ENCODE results near the gene PIGL. TPM values are rescaled to one million over a fixed set of nuclear protein-coding genes. Genes with fewer than 3 reads are reported as not detected.

Gene PIGL
- total RNA-seq, 1 donor from 2014 or later = 29.5 TPM

- H3K36me3 ChIP-seq = no peaks in the 10 kb centered on the region
- H3K27me3 ChIP-seq = no peaks in the 10 kb centered on the region
- DNase-seq = no peak
- TF ChIP-seq, protein P1, sequence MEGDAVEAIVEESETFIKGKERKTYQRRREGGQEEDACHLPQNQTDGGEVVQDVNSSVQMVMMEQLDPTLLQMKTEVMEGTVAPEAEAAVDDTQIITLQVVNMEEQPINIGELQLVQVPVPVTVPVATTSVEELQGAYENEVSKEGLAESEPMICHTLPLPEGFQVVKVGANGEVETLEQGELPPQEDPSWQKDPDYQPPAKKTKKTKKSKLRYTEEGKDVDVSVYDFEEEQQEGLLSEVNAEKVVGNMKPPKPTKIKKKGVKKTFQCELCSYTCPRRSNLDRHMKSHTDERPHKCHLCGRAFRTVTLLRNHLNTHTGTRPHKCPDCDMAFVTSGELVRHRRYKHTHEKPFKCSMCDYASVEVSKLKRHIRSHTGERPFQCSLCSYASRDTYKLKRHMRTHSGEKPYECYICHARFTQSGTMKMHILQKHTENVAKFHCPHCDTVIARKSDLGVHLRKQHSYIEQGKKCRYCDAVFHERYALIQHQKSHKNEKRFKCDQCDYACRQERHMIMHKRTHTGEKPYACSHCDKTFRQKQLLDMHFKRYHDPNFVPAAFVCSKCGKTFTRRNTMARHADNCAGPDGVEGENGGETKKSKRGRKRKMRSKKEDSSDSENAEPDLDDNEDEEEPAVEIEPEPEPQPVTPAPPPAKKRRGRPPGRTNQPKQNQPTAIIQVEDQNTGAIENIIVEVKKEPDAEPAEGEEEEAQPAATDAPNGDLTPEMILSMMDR (IDR thresholded peaks at IDR 0.05) = peak; percentile 48
- intact Hi-C loops (cut with DNase I) = no loop called here
- H3K27ac ChIP-seq = peak overlapping the region; percentile 93
- no peak for ATAC-seq
- H3K9me3 ChIP-seq = no peaks in the 10 kb centered on the region
- H3K4me3 ChIP-seq = no peak overlapping the region
- peaks cover 40% of the 10 kb centered on the region for H3K4me1 ChIP-seq
Measured at GRCh38 chr17:16285646-16286008, 68.6 kb downstream of the PIGL start.

- peak; percentile 95 for ATAC-seq
- TF ChIP-seq, protein P1 (IDR thresholded peaks at IDR 0.05) = no peak
- peak overlapping the region; percentile 93 for H3K27ac ChIP-seq
- no peaks in the 10 kb centered on the region for H3K9me3 ChIP-seq
- H3K36me3 ChIP-seq = no peaks in the 10 kb centered on the region
- peak; percentile 88 for DNase-seq
- no peaks in the 10 kb centered on the region for H3K27me3 ChIP-seq
- peaks cover 40% of the 10 kb centered on the region for H3K4me1 ChIP-seq
- H3K4me3 ChIP-seq = peak overlapping the region; percentile 24
- intact Hi-C loops (cut with DNase I) = no loop called here
Measured at GRCh38 chr17:16286009-16286946, 69.3 kb downstream of the PIGL start.

- no peak for ATAC-seq
- intact Hi-C loops (cut with DNase I) = no loop called here
Measured at GRCh38 chr17:16286947-16287562, 70.0 kb downstream of the PIGL start.

DNA sequence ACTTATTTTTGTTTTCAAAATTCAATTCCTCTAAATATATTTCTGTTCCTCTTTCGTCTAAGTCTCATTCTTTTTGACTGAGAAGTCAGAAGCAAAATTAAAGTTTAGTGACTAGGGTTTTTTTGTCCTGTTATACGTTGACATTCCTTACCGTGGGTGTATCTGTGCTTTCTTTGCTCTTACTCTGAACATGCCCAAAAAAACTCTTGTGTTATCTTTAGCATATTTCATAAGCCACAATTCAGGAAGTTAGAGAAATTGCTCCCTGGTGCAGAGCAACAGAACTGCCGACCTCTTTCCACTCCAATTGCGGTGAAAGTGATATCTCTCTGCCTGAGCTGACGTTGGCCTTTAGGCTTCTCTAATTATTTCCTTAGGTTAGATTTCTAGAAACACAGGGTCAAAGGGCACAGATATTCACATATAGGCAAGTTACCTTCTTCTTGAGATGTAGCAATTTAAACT lies 70.6 kb downstream of the PIGL start:
- Histone ChIP-seq H3K27ac (peak overlapping the region; percentile 93), H3K4me3 (no peak overlapping the region), H3K9me3 (no peaks in the 10 kb centered on the region), H3K36me3 (no peaks in the 10 kb centered on the region), H3K27me3 (no peaks in the 10 kb centered on the region), H3K4me1 (peaks cover 40% of the 10 kb centered on the region)
- intact Hi-C loops (cut with DNase I) = no loop called here
- no peak for DNase-seq
- ATAC-seq = peak; percentile 59
- TF ChIP-seq, protein P1 (IDR thresholded peaks at IDR 0.05) = no peak

More at GRCh38 chr17:16286947-16287562, 70.0 kb downstream of the PIGL start:
- H3K9me3 ChIP-seq = no peaks in the 10 kb centered on the region
- H3K4me1 ChIP-seq = peaks cover 40% of the 10 kb centered on the region
- TF ChIP-seq, protein P1 (IDR thresholded peaks at IDR 0.05) = peak; percentile 7
- H3K27ac ChIP-seq = peak overlapping the region; percentile 93
- H3K27me3 ChIP-seq = no peaks in the 10 kb centered on the region
- H3K36me3 ChIP-seq = no peaks in the 10 kb centered on the region
- H3K4me3 ChIP-seq = no peak overlapping the region
- DNase-seq = no peak

GRCh38 chr17:16288860-16289571 lies 72.0 kb downstream of the PIGL start:
- intact Hi-C loops (cut with DNase I) = no loop called here
- Histone ChIP-seq H3K27ac (no peak overlapping the region), H3K4me1 (peaks cover 40% of the 10 kb centered on the region)

More at GRCh38 chr17:16288860-16289571, 72.0 kb downstream of the PIGL start:
- no peak for ATAC-seq
- TF ChIP-seq, protein P1 (IDR thresholded peaks at IDR 0.05) = no peak
- Histone ChIP-seq H3K36me3 (no peaks in the 10 kb centered on the region), H3K4me3 (no peak overlapping the region), H3K27me3 (no peaks in the 10 kb centered on the region), H3K9me3 (no peaks in the 10 kb centered on the region)
- no peak for DNase-seq
